IMR-90 (cell line): ENCODE results near the gene CDC42EP1. TPM values are rescaled to one million over a fixed set of nuclear protein-coding genes. Genes with fewer than 3 reads are reported as not detected.

Experiments used
- ATAC-seq: fragments of 200-7000 bp; cut with Tn5 transposase; 2 replicates; pipeline ENCODE4 v1.9.1; 2020; ENCODE audit warnings: low read depth, mild to moderate bottlenecking, moderate library complexity
- BruUV-seq: library from RNA; stranded (reverse); fragments of 400-500 nt; replicated peaks from 2 replicates; lab custom pipeline; 2021; lab: Mats Ljungman, UMichigan
- CTCF ChIA-PET: fragments of 300-600 bp; formaldehyde crosslinking; extraction: SDS; loops from one replicate; lab custom pipeline; 2021; ENCODE audit warnings: antibody characterized with exemption; lab: Yijun Ruan, JAX
- POLR2A ChIA-PET: fragments of 300-600 bp; sonication (Branson Sonifier 250); formaldehyde crosslinking; loops from one replicate; lab custom pipeline; 2022; ENCODE audit warnings: antibody characterized with exemption; ENCODE audit not compliant: unreplicated experiment; lab: Charles Lee
- DNase-seq: peaks from one replicate; pipeline ENCODE4 v3.0.0; 2013
- H2AFZ ChIP-seq: replicated peaks from 2 replicates; pipeline ENCODE3; 2013; ENCODE audit warnings: low read length, mild to moderate bottlenecking; ENCODE audit not compliant: poor library complexity
- H2AK5ac ChIP-seq: 2 replicates; pipeline ENCODE4 v1.6.1; 2013; ENCODE audit warnings: low read depth, low read length, inconsistent platforms
- H2AK9ac ChIP-seq: replicated peaks from 2 replicates; pipeline ENCODE3; 2013; ENCODE audit warnings: mild to moderate bottlenecking, low read depth, low read length, moderate library complexity; ENCODE audit not compliant: poor library complexity
- H2BK120ac ChIP-seq: 2 replicates; pipeline ENCODE4 v1.6.1; 2013; ENCODE audit warnings: low read depth, low read length, inconsistent platforms
- H2BK15ac ChIP-seq: 3 replicates; pipeline ENCODE4 v1.6.1; 2013; ENCODE audit warnings: low read depth, low read length, inconsistent platforms
- H2BK20ac ChIP-seq: 2 replicates; pipeline ENCODE4 v1.6.1; 2013; ENCODE audit warnings: low read depth, mild to moderate bottlenecking, inconsistent platforms, low read length, moderate library complexity
- H2BK5ac ChIP-seq: 2 replicates; pipeline ENCODE4 v1.6.1; 2013; ENCODE audit warnings: mild to moderate bottlenecking, low read depth, low read length, inconsistent platforms; ENCODE audit not compliant: poor library complexity, severe bottlenecking
- H3K14ac ChIP-seq: replicated peaks from 2 replicates; pipeline ENCODE4 v1.6.1; 2013; ENCODE audit warnings: low read depth, low read length, inconsistent platforms
- H3K18ac ChIP-seq: 2 replicates; pipeline ENCODE4 v1.6.1; 2013; ENCODE audit warnings: low read depth, low read length, control low read depth
- H3K23ac ChIP-seq: 2 replicates; pipeline ENCODE4 v1.6.1; 2013; ENCODE audit warnings: low read depth, low read length, inconsistent platforms
- H3K27ac ChIP-seq: 2 replicates; pipeline ENCODE4 v1.5.1; 2013; ENCODE audit warnings: mild to moderate bottlenecking, control low read depth, low read length; ENCODE audit not compliant: insufficient read depth
- H3K27me3 ChIP-seq: 2 replicates; pipeline ENCODE4 v1.6.1; 2013; ENCODE audit warnings: low read length; ENCODE audit not compliant: control insufficient read depth, insufficient read depth
- H3K36me3 ChIP-seq: 2 replicates; pipeline ENCODE4 v1.6.1; 2013; ENCODE audit warnings: low read length, mixed read lengths; ENCODE audit not compliant: control insufficient read depth, insufficient read depth
- H3K4ac ChIP-seq: 2 replicates; pipeline ENCODE4 v1.6.1; 2013; ENCODE audit warnings: low read depth, low read length, inconsistent platforms
- H3K4me1 ChIP-seq: 2 replicates; pipeline ENCODE4 v1.6.1; 2013; ENCODE audit warnings: low read length, mixed read lengths; ENCODE audit not compliant: control insufficient read depth, insufficient read depth
- H3K4me2 ChIP-seq: 2 replicates; pipeline ENCODE4 v1.6.1; 2013; ENCODE audit warnings: low read depth, mild to moderate bottlenecking, control low read depth, low read length, moderate library complexity
- H3K4me3 ChIP-seq: 2 replicates; pipeline ENCODE4 v1.5.1; 2013; ENCODE audit warnings: low read depth, mild to moderate bottlenecking, control low read depth, low read length, moderate library complexity; ENCODE audit not compliant: insufficient read depth
- H3K56ac ChIP-seq: 2 replicates; pipeline ENCODE4 v1.6.1; 2013; ENCODE audit warnings: low read length, inconsistent platforms; ENCODE audit not compliant: insufficient read depth; ENCODE audit errors: extremely low read depth
- H3K79me1 ChIP-seq, 2 experiments: 2 replicates each; pipeline ENCODE4 v1.6.1; 2013; ENCODE audit warnings: low read length in 2 of 2, inconsistent platforms in 1 of 2, low read depth in 1 of 2
- H3K9ac ChIP-seq: 2 replicates; pipeline ENCODE4 v1.6.1; 2013; ENCODE audit warnings: low read depth, low read length, control low read depth
- H3K9me1 ChIP-seq: 2 replicates; pipeline ENCODE4 v1.6.1; 2013; ENCODE audit warnings: low read length, inconsistent platforms; ENCODE audit not compliant: insufficient read depth
- H3K9me3 ChIP-seq: 2 replicates; pipeline ENCODE4 v1.6.1; 2013; ENCODE audit warnings: low read length; ENCODE audit not compliant: control insufficient read depth, insufficient read depth
- H4K20me1 ChIP-seq: 2 replicates; pipeline ENCODE4 v1.6.1; 2013; ENCODE audit warnings: low read length, inconsistent platforms; ENCODE audit not compliant: insufficient read depth
- H4K5ac ChIP-seq: 2 replicates; pipeline ENCODE4 v1.6.1; 2013; ENCODE audit warnings: mild to moderate bottlenecking, low read depth, low read length, control low read depth
- H4K8ac ChIP-seq, 2 experiments: 2 replicates each; pipeline ENCODE4 v1.6.1; 2013; ENCODE audit warnings: low read depth in 2 of 2, low read length in 2 of 2, control low read depth in 1 of 2, inconsistent platforms in 1 of 2
- H4K91ac ChIP-seq: 2 replicates; pipeline ENCODE4 v1.6.1; 2013; ENCODE audit warnings: low read depth, low read length, inconsistent platforms; ENCODE audit not compliant: insufficient read depth
- BHLHE40 ChIP-seq: fragments of 150-350 bp; IDR thresholded peaks from 2 replicates; pipeline ENCODE4 v1.6.1; 2016; ENCODE audit warnings: mild to moderate bottlenecking, low read depth, low read length
- CEBPB ChIP-seq: IDR thresholded peaks from 2 replicates; pipeline ENCODE4 v1.6.1; 2012; ENCODE audit warnings: low read depth, low read length, improper control_type of control experiment
- CHD1 ChIP-seq: IDR thresholded peaks from 2 replicates; pipeline ENCODE4 v1.6.1; 2012; ENCODE audit warnings: low read depth, low read length, improper control_type of control experiment
- CTCF ChIP-seq: conservative IDR thresholded peaks from 2 replicates; pipeline ENCODE4 v1.5.1; 2012; ENCODE audit warnings: mild to moderate bottlenecking, low read depth, low read length, improper control_type of control experiment
- FOS ChIP-seq: fragments of 150-350 bp; IDR thresholded peaks from 2 replicates; pipeline ENCODE4 v1.6.1; 2016; ENCODE audit warnings: low read depth, low read length
- MAFK ChIP-seq: IDR thresholded peaks from 2 replicates; pipeline ENCODE4 v1.6.1; 2012; ENCODE audit warnings: low read depth, low read length, improper control_type of control experiment
- MAZ ChIP-seq: IDR thresholded peaks from 2 replicates; pipeline ENCODE4 v1.6.1; 2012; ENCODE audit warnings: low read depth, mild to moderate bottlenecking, low read length, improper control_type of control experiment, moderate library complexity, borderline replicate concordance
- MXI1 ChIP-seq: IDR thresholded peaks from 2 replicates; pipeline ENCODE4 v1.6.1; 2012; ENCODE audit warnings: low read depth, mild to moderate bottlenecking, low read length, moderate library complexity, borderline replicate concordance
- POLR2A ChIP-seq: IDR thresholded peaks from 2 replicates; pipeline ENCODE4 v1.6.1; 2012; ENCODE audit warnings: mild to moderate bottlenecking, low read depth, low read length
- RAD21 ChIP-seq: IDR thresholded peaks from 2 replicates; pipeline ENCODE4 v1.6.1; 2012; ENCODE audit warnings: low read length, improper control_type of control experiment
- RCOR1 ChIP-seq: IDR thresholded peaks from 2 replicates; pipeline ENCODE4 v1.6.1; 2012; ENCODE audit warnings: mild to moderate bottlenecking, low read length, improper control_type of control experiment; ENCODE audit not compliant: insufficient replicate concordance
- RFX5 ChIP-seq: IDR thresholded peaks from 2 replicates; pipeline ENCODE4 v1.8.0; 2012; ENCODE audit warnings: low read depth, mild to moderate bottlenecking, low read length, moderate library complexity
- SMC3 ChIP-seq: fragments of 150-350 bp; IDR thresholded peaks from 2 replicates; pipeline ENCODE4 v1.6.1; 2016; ENCODE audit warnings: low read depth, mild to moderate bottlenecking, antibody characterized with exemption, low read length, moderate library complexity
- WGBS, 2 experiments: methylation state at CpG; one replicate each; pipeline versions ENCODE4 v1.1.5 to v1.1.7; 2013; ENCODE audit warnings: missing lambda C conversion rate in 2 of 2; ENCODE audit not compliant: insufficient read length in 1 of 2; ENCODE audit errors: extremely low coverage in 2 of 2; 5-methylcytosine and 5-hydroxymethylcytosine counted together
- dilution Hi-C: fragments of 300-500 bp; cut with HindIII; formaldehyde crosslinking; loops from one replicate; pipeline ENCODE4 v1.14.3; 2018; ENCODE audit warnings: low sequenced_read_pairs; ENCODE audit not compliant: unreplicated experiment
- in situ Hi-C: fragments of 300-500 bp; cut with MboI; formaldehyde crosslinking; loops from 3 replicates; pipeline ENCODE4 v1.14.3; 2019; ENCODE audit warnings: low sequenced_read_pairs, inconsistent platforms, mixed read lengths
- intact Hi-C: fragments of 100-400 bp; cut with micrococcal nuclease; formaldehyde crosslinking; loops from 2 replicates; pipeline ENCODE4 v1.10.0; 2022
- polyA plus RNA-seq, 3 experiments: library from polyadenylated mRNA; depleted of rRNA; stranded (reverse); fragments of >200 nt; gene quantifications; 2 replicates each; pipeline ENCODE4 v1.2.3, GENCODE V29; 2012; ENCODE audit warnings: low replicate concordance in 1 of 3
- total RNA-seq: library from RNA; depleted of rRNA; stranded (reverse); fragments of >200 nt; gene quantifications from 2 replicates; pipeline ENCODE4 v1.2.3, GENCODE V29; 2012
- TF ChIP-seq, protein P1 (sequence below): fragments of 150-350 bp; IDR thresholded peaks from 2 replicates; pipeline ENCODE4 v1.6.1; 2017; ENCODE audit warnings: mild to moderate bottlenecking, antibody characterized with exemption, low read length, low read depth
- TF ChIP-seq, protein P2 (sequence below): fragments of 150-350 bp; IDR thresholded peaks from 2 replicates; pipeline ENCODE4 v1.6.1; 2016; ENCODE audit warnings: low read depth, mild to moderate bottlenecking, low read length, moderate library complexity, borderline replicate concordance

Gene CDC42EP1
- total and polyA plus RNA-seq, 2 of the 4 experiments (the other 2 are of a cell fraction) = 4.7 to 47.3 TPM

DNA sequence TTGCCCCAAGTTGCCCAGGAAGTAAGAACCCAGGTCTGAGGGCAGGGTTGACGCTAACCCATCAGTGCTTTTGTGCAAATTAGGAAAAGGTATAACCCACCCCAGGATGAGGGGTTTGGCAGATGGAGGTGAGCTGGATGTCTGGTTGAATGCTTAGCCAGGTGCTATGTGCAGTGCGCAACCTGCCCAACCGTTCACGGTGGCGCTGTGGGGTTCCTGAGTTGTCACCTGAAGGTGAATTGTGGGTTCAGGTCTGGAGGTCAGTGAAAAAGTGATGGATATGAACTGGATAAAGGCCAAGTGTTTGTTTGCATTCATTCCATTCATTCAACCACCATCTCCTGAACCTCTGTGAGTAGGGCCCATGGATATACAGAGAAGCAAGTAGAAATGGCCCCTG, 34.0 kb downstream of the CDC42EP1 start (continued):
- TF ChIP-seq RAD21 = no peak
- no peak for TF ChIP-seq MXI1

GRCh38 chr22:37599153-37599552, 38.9 kb downstream of the CDC42EP1 start:
- no peak overlapping the region for H3K27ac ChIP-seq
- no peak overlapping the region for H2BK20ac ChIP-seq
- H3K56ac ChIP-seq = no peak overlapping the region
- no peaks in the 10 kb centered on the region for H3K9me3 ChIP-seq
- H3K79me1 ChIP-seq = no peaks in the 10 kb centered on the region
- H3K9ac ChIP-seq = no peak overlapping the region
- ATAC-seq (no peak), DNase-seq (no peak)
- in situ Hi-C loops = loop anchor here (5.0 kb wide), 1 partner anchor 62 kb away; no protein-coding TSS in a partner anchor
- H2AK9ac ChIP-seq = no peak overlapping the region
- H3K4me2 ChIP-seq = no peak overlapping the region
- no peaks in the 10 kb centered on the region for H3K4me1 ChIP-seq
- H4K20me1 ChIP-seq = no peaks in the 10 kb centered on the region
- no peak overlapping the region for H2BK15ac ChIP-seq
- CTCF ChIA-PET = no interaction called here
- H2AFZ ChIP-seq = no peak overlapping the region
- no peak overlapping the region for H4K91ac ChIP-seq
- no peaks in the 10 kb centered on the region for H3K9me1 ChIP-seq
- dilution Hi-C loops = no loop called here
- no TSS peak for BruUV-seq
- no peak overlapping the region for H2BK5ac ChIP-seq
- no peak overlapping the region for H3K14ac ChIP-seq
- H2BK120ac ChIP-seq = no peak overlapping the region
- H3K27me3 ChIP-seq = peaks cover 13% of the 10 kb centered on the region
- no peak overlapping the region for H3K4me3 ChIP-seq
- no peak overlapping the region for H2AK5ac ChIP-seq
- intact Hi-C loops = no loop called here
- H3K18ac ChIP-seq = no peak overlapping the region
- no peak overlapping the region for H4K8ac ChIP-seq
- 69% methylated on average over 3 of the region's 4 CpGs; no CpG with 5 or more reads in 1 of the 2 experiments for WGBS, 2 experiments
- H3K4ac ChIP-seq = no peak overlapping the region
- POLR2A ChIA-PET = interaction anchor here (0.6 kb wide), 1 partner anchor 19 kb away, joined by 11 read pairs; the partner anchor contains the start of gene LGALS2
- no peak overlapping the region for H3K23ac ChIP-seq
- no peaks in the 10 kb centered on the region for H3K36me3 ChIP-seq
- H4K5ac ChIP-seq = no peak overlapping the region
- TF ChIP-seq, protein P1, sequence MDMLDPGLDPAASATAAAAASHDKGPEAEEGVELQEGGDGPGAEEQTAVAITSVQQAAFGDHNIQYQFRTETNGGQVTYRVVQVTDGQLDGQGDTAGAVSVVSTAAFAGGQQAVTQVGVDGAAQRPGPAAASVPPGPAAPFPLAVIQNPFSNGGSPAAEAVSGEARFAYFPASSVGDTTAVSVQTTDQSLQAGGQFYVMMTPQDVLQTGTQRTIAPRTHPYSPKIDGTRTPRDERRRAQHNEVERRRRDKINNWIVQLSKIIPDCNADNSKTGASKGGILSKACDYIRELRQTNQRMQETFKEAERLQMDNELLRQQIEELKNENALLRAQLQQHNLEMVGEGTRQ = no peak
- TF ChIP-seq CTCF (no peak), SMC3 (no peak), MAFK (no peak), CHD1 (no peak), CEBPB (no peak), BHLHE40 (no peak), RCOR1 (no peak), MXI1 (no peak), RFX5 (no peak), POLR2A (no peak), FOS (no peak), MAZ (no peak)
- TF ChIP-seq, protein P2, sequence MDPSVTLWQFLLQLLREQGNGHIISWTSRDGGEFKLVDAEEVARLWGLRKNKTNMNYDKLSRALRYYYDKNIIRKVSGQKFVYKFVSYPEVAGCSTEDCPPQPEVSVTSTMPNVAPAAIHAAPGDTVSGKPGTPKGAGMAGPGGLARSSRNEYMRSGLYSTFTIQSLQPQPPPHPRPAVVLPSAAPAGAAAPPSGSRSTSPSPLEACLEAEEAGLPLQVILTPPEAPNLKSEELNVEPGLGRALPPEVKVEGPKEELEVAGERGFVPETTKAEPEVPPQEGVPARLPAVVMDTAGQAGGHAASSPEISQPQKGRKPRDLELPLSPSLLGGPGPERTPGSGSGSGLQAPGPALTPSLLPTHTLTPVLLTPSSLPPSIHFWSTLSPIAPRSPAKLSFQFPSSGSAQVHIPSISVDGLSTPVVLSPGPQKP = no peak
